BE2C (cell line): ENCODE results near the gene PPM1J.

Experiments
- DNase-seq: peaks from one replicate; pipeline ENCODE4 v3.0.0-alpha.2; 2020
- H3K27me3 ChIP-seq: fragments of 250-450 bp; sonication (Bioruptor Pico); 2 replicates; pipeline ENCODE4 v1.5.1; 2020; ENCODE audit warnings: mild to moderate bottlenecking
- H3K36me3 ChIP-seq: fragments of 250-450 bp; sonication (Bioruptor Pico); 2 replicates; pipeline ENCODE4 v1.5.1; 2020; ENCODE audit warnings: mild to moderate bottlenecking
- H3K4me1 ChIP-seq: fragments of 250-450 bp; sonication (Bioruptor Pico); 2 replicates; pipeline ENCODE4 v1.5.1; 2020
- H3K4me3 ChIP-seq: 2 replicates; pipeline ENCODE4 v1.5.1; 2011; ENCODE audit warnings: low read depth, low read length
- H3K9me3 ChIP-seq: fragments of 250-450 bp; sonication (Bioruptor Pico); 2 replicates; pipeline ENCODE4 v1.5.1; 2020
- CTCF ChIP-seq: IDR thresholded peaks from 2 replicates; pipeline ENCODE4 v1.5.1; 2012; ENCODE audit warnings: mild to moderate bottlenecking, low read depth, low read length

PPM1J gene

GRCh38 chr1:112707221-112708001 is 7.7 kb downstream of the PPM1J start:
- TF ChIP-seq CTCF: peak; percentile 92
- peak; percentile 95 for DNase-seq
- Histone ChIP-seq H3K36me3 (no peaks in the 10 kb centered on the region), H3K4me3 (peak overlapping the region; percentile 76), H3K9me3 (no peaks in the 10 kb centered on the region), H3K4me1 (peaks cover 15% of the 10 kb centered on the region), H3K27me3 (no peaks in the 10 kb centered on the region)

- no peaks in the 10 kb centered on the region for H3K27me3 ChIP-seq
- no peaks in the 10 kb centered on the region for H3K36me3 ChIP-seq
- no peak for TF ChIP-seq CTCF
- no peaks in the 10 kb centered on the region for H3K9me3 ChIP-seq
- peak; percentile 78 for DNase-seq
- H3K4me3 ChIP-seq: peak within 1 kb of the TSS; percentile 76
- H3K4me1 ChIP-seq: peaks cover 16% of the 10 kb centered on the region
Measured at GRCh38 chr1:112706505-112707220, 8.5 kb downstream of the PPM1J start, which contains the start of gene RHOC. Gene RHOC, minus strand, starts transcription at chr1:112707127. Its CDS starts 3,328 bp downstream, at chr1:112703799.

- Histone ChIP-seq H3K27me3 (no peaks in the 10 kb centered on the region), H3K9me3 (no peaks in the 10 kb centered on the region), H3K4me3 (peak overlapping the region; percentile 29), H3K36me3 (peaks cover 5% of the 10 kb centered on the region; the same call in 1 of the 2 replicates), H3K4me1 (peaks cover 32% of the 10 kb centered on the region)
- TF ChIP-seq CTCF: no peak
- DNase-seq: peak; percentile 73
Measured at GRCh38 chr1:112704934-112705627, 10.1 kb downstream of the PPM1J start.

GRCh38 chr1:112704391-112704933 is 10.7 kb downstream of the PPM1J start:
- Histone ChIP-seq H3K27me3 (no peaks in the 10 kb centered on the region), H3K36me3 (peaks cover 11% of the 10 kb centered on the region), H3K4me3 (peak overlapping the region; percentile 29), H3K4me1 (peaks cover 38% of the 10 kb centered on the region), H3K9me3 (no peaks in the 10 kb centered on the region)
- DNase-seq: no peak
- TF ChIP-seq CTCF: no peak

GRCh38 chr1:112703706-112704105 is 11.4 kb downstream of the PPM1J start:
- Histone ChIP-seq H3K27me3 (no peaks in the 10 kb centered on the region), H3K9me3 (no peaks in the 10 kb centered on the region), H3K36me3 (peaks cover 14% of the 10 kb centered on the region), H3K4me3 (no peak overlapping the region), H3K4me1 (peaks cover 45% of the 10 kb centered on the region)
- no peak for TF ChIP-seq CTCF
- DNase-seq: no peak
